HG02588 (cell line): Measurements from ENCODE around the gene ZNF211.

Experiments
- ATAC-seq: cut with Tn5 transposase; IDR thresholded peaks from one replicate; pipeline ENCODE4 v1.9.1; 2021; ENCODE audit warnings: mild to moderate bottlenecking, moderate library complexity; ENCODE audit not compliant: unreplicated experiment

Gene ZNF211

DNA sequence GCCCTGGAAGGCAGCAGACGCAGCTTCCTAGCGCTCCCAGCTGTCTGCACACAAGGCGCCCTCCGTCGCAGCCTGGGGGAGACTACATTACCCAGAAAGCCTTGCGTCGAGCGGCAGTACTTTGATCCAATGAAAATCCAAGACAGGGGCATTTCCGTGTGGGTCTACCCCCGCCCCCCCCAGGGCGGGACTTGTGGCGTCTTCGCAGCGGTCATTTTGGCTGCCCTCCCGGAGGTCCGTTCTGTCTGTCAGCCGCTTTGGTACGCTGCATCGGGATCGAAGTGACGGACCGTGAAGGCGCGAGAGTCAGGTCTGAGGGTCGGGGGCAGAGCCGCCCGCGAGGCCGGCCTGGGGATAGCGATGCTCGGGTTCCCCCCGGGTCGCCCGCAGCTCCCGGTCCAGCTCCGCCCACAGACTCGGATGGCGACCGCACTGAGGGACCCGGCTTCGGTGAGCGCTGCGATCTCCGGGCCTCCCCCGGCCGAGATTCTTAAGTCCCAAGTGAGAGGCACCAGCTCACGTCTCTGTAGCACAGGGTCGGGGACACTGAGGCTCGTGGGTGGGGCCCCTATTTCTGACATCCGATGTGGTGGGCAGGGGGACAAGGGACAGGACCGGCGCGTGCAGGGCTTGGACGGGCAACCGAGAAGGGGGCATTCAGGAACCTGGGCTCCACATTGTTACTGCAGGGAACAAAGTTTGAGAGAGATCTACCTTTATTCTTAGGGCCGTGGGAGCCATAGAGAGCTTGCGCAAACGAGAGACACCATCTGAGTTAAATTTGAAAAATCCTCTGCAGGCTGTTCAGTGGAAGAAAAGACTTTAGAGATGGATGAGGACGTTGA is at the start of gene ZNF211:
Gene ZNF211, plus strand, starts transcription at position 182 of the 845 bp plus-strand sequence. Its CDS starts 179 bp downstream, at position 361.
- ATAC-seq, result peak; percentile 96

DNA sequence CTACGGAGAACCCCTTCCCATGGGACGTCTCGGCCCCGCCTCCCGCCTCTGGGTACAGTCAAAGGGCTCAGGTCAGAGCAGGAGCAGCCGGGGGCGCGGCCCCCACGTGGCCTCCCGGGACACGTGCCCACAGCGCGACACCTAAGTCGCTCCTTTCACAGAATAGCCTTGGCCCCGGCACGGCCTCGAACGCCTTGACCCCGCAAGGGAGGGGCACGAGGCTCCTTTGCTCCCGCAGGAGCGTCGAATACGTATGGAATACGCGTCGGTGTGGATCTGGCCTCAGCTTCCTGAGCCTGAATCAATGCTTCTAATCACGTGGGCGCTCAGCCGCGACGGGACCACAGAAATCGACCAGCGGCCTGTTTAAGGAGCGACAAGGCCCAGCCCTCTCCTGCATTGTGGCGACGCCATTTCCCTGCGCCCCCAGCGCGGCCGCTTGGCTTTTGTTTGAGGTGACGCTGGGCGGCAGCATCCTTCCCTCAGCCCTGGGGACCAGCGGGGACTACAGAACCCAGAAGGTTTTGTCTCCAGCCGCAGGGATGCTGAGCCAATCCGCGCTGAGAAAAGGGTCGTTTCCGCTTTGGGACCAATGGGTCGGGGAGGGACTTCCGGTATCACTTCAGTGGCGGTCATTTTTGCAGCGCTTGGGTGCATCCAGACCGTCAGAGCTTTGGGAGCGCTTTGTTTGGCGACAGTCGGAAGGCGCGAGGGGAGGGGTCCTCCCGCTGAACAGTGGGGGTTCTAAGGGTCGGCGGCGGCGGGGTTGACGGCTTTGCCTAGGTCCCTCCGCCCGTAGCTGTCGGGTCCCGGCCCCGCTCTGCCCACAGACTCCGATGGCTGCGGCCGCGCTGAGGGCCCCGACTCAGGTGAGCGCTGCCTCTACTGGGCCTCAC is 49.2 kb upstream of the ZNF211 start, which contains the start of gene ZIK1:
Gene ZIK1, plus strand, starts transcription at position 625 of the 896 bp plus-strand sequence. Its CDS starts 212 bp downstream, at position 837.
- peak; percentile 74 for ATAC-seq

DNA sequence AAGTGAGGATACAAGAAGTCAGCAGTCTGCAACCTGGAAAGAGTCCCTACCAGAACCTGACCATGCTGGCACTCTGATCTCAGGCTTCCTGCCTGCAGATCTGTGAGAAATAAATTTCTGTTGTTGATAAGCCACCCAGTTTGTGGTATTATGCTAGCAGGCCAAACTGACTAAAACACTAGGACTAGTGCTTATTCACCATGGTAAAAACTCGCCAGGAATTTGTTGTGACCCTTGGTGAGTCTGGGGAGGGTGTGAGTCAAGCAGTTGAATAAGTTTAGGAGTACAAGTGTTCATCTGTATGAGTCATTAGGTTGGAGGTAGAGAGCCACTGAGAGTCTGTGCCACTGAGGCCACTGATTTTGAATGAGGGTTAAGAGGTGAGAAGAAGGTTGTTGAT is 45.4 kb upstream of the ZNF211 start:
- ATAC-seq, result no peak

DNA sequence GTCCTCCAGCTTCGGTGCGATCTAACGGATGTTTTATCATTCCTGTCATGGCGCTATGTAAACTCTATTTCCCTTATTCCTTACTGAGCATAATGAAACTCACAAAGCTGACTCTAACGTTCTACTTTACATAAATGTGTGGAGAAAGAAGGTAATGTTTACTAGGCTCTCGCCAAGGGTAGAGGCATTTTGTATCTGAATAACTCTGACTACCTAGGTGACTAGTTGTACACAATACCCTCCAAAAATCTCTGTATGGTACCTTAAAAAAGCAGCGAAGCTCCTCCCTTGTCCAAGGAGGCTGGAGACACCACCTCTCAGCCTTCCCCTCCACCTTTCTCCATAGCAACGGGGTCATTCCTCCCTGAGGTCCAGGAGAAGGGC is 33.6 kb upstream of the ZNF211 start:
- no peak for ATAC-seq

DNA sequence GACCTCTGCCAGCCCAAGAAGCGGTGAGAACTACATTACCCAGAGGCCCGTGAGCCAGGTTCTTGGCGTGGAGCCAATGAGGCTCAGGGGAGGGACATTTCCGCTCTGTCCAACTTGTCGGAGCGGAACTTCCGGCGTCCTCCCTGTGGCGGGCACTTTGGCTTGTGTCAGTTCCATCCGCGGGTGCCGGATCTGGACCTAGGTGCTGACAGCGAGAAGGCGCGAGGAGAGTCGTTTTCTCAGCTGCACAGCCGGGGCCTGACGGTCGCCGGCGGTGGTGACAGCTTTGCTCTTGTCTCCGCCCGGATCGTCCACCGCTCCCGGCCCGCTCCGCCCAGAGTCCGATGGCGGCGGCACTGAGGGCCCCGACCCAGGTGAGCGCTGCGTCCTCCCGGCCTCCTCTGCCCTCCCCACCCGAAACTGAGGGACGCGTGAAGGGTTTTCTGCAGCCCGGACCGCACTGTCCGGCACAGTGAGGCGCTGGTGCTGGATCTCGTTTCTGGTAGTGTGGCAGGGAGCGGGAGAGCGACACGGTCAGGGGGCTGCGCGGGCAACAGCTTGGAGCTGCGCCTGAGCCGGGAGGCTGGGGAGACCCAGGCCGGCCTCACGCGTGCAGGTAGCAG is 33.1 kb upstream of the ZNF211 start, which contains the start of gene ZNF530:
Gene ZNF530, plus strand, starts transcription at position 125 of the 623 bp plus-strand sequence. CDS start 4,461 bp downstream, outside the sequence.
- peak; percentile 86 for ATAC-seq

DNA sequence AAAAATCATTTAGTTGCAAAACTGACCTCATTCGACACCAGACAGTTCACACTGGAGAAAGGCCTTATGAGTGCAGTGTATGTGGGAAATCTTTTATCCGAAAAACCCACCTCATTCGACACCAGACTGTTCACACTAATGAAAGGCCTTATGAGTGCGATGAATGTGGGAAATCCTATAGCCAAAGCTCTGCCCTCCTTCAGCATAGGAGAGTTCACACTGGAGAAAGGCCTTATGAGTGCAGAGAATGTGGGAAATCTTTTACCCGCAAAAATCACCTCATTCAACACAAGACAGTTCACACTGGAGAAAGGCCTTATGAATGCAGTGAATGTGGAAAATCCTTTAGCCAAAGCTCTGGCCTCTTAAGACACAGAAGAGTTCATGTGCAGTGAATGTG is 26.0 kb upstream of the ZNF211 start:
- no peak for ATAC-seq

DNA sequence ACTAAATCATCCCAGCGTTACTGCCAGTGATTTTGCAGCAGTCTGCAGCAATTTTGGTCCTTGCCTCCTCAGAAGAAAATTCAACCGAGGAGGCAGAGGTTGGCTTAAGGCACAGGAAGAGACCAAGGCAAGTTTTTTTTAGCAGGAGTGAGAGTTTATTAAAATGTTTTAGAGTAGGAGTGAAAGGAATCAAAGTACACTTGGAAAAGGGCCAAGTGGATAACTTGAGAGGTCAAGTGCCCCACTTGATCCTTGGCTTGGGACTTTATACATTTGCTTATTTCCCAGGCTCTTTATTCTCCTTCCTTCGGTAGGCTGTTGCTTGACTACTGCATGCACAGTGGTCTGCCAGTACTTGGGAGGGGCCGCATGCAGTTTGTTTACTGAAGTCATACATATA is 21.9 kb upstream of the ZNF211 start:
- ATAC-seq, result no peak

DNA sequence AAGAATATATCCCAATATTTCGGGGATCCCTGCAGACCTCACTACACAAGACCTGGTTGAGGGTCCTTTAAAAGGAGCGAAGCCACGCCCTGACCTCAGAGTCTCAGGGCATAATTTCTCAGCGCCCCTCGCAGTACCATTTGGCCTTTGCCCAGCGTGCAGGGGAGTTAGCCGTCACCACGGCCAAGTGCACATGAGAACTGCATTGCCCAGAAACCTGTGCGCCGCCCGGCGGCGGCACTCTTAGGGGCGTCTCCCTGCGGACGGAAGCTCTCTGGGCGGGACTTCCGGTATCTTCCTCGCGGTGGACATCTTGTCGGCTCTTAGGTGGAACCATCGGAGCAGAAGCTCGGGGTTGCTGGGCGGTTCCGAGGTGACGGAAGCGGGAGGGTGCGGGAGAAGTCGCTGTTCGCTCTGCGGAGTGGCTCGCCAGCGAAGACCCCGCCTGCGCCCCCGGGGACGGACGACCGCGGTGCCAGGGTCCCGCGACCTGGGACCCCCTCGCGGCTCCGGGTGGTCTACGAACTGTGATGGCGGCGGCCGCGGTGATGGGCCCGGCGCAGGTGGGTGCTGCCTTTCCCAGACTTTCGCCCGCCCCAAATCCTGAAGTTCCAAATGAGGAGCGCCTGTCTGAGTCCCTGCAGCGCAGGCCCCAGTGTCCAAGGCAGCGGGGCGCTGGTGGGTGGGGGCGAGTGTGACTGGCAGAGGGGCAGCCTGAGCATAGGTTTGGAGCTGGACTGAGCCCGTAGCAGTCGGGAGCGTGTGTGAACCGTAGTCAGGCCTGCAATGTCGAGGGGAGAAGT is 18.8 kb upstream of the ZNF211 start, which contains the start of gene ZNF134:
Gene ZNF134, plus strand, starts transcription at position 302 of the 803 bp plus-strand sequence. CDS start 5,227 bp downstream, outside the sequence.
- ATAC-seq, result peak; percentile 98

DNA sequence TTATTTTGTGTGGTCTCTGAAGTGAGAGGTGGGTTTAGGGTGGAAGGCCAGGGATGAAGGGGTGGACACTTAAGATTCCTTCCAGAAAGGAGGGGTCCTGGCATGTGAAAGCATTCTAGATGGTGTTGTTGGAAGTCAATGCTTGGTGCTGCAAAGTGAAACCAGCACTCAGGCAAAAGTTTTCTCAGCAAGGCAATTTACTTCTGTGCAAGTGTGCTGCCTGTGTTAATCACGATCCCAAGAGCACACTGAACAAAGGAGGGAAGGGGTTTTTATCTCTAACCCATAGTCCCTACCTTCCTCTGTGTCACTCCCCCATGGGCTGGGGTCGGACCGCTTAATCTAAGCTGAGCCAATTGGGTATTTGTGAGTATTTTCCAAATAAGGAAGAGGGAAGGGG is 17.6 kb upstream of the ZNF211 start:
- ATAC-seq, result no peak

DNA sequence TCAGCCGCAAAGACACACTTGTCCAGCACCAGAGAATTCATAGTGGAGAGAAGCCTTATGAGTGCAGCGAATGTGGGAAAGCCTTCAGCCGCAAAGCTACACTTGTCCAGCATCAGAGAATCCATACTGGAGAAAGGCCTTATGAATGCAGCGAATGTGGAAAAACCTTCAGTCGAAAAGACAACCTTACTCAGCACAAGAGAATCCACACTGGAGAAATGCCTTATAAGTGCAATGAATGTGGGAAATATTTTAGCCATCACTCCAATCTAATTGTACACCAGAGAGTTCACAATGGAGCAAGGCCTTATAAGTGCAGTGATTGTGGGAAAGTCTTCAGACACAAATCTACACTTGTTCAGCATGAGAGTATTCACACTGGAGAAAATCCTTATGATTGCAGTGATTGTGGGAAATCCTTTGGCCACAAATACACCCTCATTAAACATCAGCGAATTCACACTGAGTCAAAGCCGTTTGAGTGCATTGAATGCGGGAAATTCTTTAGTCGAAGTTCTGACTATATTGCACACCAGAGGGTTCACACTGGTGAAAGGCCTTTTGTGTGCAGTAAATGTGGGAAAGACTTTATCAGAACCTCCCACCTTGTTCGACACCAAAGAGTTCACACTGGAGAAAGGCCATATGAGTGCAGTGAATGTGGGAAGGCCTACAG is 12.2 kb upstream of the ZNF211 start:
- no peak for ATAC-seq

DNA sequence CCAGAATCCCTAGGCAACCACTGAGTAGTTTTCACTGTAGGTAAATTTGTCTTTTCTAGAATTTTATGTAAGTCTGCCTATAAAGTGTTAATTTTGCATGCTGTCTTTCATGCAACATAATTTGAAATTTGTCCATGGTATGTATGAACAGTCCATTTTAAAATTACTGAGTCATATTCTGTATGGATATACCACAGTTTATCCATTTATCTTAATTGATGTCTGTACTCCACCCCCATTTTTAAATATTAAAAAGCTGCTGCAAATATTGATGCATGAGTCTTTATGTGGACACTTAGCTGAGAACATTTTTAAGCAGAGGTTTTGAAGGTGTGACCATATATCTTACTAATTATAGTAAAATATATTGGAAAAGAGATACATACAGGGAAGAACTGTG is 9.9 kb upstream of the ZNF211 start:
- ATAC-seq, result no peak

DNA sequence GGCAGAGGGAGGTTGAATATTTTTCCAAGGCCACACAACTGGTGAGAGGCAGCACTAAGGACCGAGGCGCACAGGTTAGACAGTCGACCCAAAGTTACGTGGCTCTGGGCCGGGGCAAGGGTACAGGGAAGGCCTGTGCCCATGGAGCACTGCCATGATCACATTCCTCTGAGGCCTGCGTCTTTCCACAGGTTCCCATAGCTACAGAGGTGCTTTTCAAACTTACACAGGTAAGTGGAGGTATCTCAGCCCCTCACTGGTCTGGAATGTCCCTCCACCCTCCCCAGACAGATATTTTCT is 814 bp downstream of the ZNF211 start:
- ATAC-seq, result no peak

DNA sequence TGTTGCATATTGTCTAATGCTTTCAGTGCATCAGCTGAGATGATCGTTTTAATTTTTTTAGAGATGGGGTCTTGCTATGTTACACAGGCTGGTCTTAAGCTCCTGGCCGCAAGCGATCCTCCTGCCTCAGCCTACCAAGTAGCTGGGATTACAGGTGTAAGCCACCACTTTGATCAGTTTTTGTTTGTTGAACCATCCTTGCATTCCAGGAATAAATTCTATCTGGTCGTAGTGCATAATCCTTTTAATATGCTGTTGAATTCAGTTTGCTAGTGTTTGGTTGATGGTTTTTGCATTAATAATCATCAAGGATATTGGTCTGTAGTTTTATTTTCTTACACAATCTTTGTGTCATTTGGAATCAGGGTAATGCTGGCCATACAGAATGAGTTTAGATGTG is 4.4 kb downstream of the ZNF211 start:
- ATAC-seq, result no peak

DNA sequence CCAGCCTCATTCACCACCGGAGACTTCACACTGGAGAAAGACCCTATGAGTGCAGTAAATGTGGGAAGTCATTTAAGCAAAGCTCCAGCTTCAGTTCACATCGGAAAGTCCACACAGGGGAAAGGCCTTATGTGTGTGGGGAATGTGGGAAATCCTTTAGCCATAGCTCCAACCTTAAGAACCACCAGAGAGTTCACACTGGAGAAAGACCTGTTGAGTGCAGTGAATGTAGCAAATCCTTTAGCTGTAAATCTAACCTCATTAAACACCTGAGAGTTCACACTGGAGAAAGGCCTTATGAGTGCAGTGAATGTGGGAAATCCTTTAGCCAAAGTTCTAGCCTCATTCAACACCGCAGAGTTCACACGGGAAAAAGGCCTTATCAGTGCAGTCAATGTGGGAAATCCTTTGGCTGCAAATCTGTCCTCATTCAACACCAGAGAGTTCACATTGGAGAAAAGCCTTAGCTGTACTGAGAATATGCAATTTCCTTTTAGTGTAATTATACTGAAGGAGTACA is 8.8 kb downstream of the ZNF211 start:
- no peak for ATAC-seq

DNA sequence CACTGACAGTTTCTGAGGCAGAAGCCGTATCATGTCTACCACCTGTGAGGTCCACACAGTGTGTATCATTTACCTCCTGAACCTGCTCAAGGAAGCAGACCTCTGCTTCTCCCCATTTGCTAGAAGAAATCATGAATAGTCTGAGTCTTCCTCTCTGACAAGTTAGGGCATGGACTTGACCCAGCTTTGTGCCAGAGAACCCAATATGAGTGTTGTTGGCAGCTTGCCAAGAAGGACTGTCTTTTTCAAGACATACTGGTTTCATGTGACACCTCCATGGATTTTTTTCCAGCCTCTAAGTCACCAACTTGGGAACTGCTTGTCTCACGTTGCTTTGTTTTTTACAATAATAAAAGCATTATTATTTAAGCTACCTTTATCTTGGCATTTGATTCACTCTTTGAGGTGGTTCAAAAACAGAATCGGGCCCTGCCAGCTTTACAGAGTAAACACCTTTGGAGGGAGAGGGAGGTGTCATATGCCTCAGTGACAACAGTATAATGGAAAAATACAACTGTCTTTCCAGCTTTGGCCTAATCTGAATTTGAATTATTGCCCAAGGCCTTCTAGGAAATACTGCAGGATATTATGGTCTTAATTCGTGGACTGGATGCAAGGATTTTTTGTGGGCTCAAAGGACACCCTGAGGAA is 9.6 kb downstream of the ZNF211 start:
- ATAC-seq, result no peak

DNA sequence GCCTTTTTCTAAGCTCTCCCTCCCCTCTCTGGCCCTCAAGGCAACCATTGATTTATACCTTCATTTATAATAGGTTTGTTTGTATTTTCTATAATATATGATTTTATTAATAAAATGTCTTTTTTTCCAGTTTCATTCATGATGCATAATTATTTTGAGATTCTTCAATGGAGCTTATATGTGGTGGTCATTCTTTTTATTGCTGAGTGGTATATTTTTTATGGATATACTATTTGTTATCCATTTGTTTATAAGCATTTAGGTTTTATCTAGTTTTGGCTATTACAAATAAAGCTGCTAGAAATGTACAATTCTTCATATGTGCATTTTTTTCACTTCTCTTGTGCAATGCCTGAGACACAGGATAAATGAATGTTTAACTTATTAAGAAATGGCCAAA is 10.8 kb downstream of the ZNF211 start:
- no peak for ATAC-seq

DNA sequence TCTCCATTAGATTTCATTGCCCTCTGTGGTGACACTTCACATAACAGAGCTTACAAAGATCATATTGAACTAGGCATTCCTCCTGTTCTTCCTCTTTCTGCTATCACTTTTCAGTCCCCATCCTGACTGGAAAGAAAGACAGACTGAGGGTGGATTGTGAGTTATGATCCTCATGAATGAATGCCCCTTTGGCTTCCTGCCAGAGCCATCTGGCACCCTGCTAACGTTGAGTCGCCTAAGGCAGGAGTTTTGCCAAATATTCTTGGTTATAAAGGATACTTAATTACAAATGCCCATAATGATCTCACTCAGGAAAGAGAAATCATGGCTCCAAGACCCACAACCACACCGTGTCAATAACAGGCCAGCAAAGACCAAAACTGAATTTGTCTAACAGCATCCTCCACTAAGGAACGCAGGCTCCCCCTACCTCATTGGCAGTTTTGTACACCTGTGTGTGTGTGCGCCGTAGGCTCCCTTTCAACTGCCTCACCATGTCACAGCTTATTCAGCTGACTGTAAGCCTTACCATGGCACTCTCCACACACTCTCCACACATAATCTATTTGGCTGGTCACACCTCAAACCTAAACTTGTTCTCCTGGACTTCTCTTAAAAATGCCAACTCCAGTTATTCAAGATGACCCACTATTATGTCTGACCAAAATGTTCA is 15.5 kb downstream of the ZNF211 start:
- no peak for ATAC-seq

DNA sequence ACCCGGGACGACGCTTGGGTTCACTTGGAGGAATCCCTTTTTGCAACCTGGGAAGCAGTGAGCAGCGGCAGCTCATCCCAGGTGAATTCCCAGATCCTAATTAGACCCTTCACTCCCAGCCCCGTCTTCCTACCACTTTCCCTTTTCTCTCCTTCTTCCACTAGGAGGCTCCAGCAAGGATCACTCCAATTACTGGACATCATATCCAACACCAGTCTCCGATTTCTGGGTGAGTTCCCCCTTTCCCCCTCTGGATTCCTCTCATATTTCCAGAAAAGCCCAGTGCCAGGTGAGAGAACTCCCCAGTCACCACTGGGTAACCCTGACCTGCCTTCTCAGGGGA is 18.7 kb downstream of the ZNF211 start:
- ATAC-seq, result no peak

DNA sequence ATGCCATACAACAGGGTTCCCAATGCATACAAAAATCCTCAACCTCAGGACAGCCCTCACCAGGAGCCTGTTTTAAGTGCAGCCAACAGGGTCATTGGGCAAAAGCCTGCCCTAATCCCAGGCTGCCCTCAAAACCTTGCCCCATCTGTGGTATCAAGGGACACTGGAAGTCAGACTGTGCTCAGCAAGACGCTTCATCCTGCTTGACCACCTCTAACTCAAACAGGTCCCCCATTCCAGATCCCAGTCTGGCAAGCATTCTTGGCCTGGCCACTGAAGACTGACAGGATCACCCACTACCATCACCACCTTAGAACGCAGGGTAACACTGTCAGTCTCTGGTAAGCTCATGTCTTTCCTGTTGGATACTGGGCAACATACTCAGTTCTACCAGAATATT is 20.7 kb downstream of the ZNF211 start:
- ATAC-seq, result no peak
